Measurements from ENCODE around the gene NLGN1.
"Not testable (repeated sequence)": the region's sequence is repeated elsewhere in the genome, so short reads cannot be mapped to it uniquely, and the experiment has no call there.

NLGN1 gene

DNA sequence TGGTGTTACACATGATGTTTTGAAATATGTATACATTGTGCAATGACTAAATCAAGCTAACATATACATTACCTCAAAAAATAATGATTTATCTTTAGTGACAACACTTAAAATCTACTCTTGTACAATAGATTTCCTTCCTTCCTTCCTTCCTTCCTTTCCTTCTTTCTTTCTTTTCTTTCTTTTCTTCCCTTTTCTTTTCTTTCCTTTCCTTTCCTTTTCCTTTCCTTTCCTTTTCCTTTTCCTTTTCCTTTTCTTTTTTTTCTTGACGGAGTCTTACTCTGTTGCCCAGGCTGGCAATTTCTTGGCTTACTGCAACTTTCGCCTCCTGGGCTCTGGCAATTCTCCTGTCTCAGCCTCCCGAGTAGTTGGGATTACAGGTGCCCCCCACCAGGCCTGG lies 170.5 kb downstream of the NLGN1 start:
- no peak for ATAC-seq

DNA sequence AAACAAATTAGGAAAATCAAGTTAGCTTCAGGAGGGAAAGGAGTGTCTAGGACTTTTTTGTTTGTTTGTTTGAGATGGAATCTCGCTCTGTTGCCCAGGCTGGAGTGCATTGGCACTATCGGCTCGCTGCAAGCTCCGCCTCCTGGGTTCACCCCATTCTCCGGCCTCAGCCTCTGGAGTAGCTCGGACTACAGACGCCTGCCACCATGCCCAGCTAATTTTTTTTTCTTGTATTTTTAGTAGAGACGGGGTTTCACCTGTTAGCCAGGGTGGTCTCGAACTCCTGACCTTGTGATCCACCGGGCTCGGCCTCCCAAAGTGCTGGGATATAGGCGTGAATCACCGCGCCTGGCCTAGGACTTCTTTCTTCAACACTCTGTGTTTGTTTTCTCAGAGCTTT lies 171.1 kb downstream of the NLGN1 start:
- no peak for ATAC-seq

DNA sequence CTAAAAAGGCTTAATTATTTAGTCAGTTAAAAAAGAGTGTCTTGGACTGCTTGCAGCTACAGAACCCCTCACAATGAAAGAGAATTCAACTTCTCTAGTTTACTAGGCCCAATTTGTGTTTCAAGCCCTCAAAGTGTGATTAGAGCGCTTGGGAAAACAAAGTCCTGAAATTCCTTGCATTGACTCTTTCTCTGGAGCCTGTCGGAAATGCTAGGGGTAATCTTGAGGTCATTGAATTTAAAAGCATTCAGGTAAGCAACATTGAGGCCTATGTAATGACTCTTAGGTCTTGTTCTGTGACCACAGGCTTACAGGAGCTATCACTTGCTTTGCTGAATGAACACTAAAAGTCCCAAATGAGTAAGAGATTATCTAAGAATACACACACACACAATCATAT lies 186.0 kb downstream of the NLGN1 start:
- no peak for ATAC-seq

DNA sequence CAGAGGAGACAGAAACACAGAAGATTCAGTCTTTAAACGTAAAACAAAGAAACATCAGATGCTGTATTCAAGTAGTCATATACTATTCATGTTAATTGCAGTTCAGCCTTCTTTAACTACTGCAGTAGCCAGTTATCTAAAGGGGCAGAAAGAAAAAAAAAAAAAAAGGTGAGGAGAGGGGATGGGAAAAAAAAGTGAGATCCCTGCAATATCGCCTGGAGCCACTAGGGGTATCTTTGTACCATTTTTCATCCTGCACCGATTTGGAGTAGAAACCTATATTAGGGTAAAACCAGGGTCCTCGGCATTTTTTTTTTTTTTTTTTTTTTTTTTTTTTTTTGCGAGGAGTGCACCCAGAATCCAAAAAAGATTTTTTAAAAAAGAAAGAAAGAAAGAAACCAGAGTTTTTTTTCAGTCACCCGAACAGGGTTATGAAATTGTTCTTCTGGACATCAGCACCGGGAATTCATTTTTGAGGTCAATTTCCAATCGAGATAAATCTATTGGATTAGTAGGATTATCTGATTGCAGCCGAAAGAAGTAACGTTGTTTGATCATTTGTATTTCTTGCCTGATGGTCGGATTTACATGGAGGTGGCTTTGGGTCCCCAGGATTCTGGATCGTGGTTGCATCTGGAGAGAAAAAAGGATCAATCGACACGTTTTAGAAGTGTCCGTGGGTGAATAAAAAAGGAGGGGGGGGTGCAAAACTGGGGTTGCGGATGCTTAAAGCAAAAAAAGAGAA lies 186.7 kb downstream of the NLGN1 start:
- no peak for ATAC-seq

DNA sequence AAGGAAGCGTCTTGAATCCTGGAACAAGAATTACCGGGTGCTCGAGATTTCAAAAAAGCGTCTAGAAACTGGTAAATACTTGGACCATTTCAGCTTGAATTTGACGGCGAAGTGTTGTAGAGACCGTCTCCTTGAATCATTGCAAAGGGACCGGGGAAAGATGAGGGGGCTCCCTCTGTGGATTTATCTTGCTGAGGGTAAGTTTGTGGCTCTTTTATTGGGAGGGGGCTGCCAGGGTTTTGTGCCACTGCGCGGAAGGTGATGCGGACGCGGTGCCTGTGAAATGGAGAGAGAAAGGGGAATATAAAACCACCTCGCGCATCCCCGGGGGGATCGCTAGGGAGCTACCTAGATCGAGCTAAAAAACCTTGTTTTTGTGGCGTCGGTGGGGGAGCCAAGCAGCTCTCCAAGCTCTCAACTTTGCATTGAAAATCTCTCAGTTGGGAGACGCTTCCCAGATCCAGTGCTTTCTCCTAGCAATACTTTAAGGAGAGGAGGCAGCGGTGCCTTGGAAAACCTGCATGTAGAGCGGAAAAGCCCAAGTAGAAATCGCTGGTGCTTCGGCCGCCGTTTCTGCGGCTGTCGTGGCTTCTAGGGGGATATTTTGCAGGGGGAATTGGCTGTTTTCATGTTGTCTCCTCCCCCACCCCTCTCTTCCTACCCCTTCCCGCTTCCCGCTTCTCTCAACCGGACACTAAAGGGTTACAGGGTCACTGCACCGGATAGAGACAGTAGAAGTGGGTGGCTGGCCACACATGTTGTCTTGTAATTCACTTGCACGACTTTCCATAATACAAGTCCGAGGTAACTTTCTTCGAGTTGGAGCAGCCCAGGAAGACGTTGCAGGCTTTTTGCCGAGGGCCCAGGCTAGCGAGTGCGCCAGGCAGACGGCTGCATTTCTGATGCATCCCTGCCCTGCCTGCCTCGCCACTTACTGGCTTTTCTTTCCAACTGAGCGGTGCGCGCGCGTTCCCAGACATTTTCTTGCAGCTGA lies 187.6 kb downstream of the NLGN1 start:
- ATAC-seq, result no peak

DNA sequence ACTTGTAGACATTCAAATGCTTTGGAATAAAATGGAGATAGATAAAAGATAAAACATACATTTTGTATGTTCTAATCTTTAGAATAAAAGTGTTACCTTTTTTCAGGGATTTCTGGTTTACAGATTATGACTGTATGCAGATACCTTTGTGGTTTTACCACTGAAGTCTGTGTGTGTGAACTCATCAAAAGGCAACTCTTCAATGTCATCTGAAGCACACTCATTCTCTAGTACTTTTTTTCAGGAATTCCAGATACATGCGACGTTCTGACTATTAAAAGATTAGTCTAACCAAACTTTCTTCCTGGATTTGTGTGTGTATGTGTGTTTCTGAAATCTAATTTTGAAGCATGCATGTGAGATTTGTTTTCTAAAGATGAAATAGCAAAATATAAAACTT lies 188.6 kb downstream of the NLGN1 start:
- ATAC-seq, result no peak

DNA sequence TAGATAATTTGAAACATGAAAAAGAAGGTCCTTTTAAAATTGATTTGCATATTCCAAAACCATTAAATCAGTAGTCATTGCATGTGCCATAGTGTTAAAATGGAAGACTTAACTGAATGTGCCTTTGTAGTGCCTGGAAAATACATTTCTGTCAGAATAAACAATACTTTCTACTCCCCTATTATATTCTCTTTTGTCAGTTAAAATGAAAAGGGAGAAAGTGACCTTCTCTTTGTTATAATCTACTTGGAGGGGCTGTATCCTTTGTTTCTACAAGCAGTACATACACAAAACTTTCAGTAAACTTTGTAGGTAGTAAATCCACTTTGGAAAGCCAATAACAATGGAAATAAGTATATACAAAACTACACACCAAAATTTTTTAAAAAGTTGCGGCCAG lies 189.5 kb downstream of the NLGN1 start:
- no peak for ATAC-seq

DNA sequence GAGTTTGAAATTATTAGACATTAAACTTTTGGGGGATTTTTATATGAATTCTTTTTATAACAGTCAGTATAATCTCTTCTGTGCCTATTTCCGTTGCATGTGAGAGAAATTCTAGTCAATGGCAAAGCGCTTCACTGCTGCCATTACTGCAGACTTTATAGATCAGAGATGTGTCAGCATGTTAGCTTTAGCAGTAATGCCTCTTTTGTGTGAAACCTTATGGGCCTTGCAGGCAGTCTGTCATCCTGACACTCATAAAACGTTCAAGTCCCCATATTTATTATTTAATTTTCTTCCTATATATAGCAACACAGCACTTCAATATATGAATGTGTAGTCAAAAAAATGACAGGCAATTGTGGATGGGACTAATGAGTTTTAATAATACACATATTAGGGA lies 191.0 kb downstream of the NLGN1 start:
- ATAC-seq, result no peak

DNA sequence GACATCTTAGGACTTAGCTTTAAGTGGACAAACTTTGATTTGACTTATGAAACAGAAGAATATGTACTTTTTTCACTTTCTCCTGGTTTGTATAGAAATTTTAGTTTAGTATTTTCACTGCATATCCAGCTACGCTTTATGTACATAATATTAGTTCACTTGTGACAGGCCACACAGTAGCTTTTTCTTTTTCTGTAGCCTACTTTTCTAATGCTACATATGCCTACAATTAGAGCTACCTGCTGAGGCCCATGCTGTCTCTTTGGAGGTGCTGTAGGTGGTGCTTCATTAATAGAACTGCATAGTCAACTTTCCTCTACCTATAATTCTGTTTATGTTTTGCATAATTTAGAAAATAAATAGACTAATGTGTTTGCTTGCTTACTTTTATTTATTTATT lies 191.6 kb downstream of the NLGN1 start:
- ATAC-seq, result no peak

DNA sequence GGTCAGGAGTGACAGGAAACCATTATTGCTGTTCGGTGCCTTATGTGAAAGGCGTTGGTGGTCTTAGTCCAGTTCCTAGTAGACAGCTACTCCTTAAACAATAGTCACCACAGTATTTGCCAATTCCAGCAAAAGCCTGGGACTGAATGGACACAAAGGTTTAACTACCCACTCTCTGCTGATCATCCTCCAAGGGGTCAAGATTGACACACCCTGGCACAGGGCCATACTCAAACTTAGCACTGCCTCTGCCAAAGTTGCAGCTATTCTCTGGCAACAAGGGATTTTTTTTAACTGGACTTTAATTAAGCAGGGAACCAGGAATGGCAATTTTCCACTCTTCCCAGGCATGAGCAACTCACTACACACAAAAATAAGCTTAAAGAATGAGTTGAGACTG lies 193.9 kb downstream of the NLGN1 start:
- no peak for ATAC-seq

DNA sequence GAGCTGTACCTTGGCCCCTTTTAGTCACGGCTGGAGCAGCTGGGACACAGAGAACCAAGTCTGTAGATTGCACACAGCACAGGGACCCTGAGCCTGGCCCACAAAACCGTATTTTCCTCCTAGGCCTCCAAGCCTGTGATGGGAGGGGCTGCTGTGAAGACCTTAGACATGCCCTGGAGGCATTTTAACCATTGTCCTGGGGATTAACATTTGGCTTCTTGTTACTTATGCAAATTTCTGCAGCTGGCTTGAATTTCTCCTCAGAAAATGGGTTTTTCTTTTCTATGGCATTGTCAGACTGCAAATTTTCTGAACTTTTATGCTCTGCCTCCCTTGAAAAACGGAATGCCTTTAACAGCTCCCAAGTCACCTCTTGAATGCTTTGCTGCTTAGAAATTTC lies 197.3 kb downstream of the NLGN1 start:
- not testable (repeated sequence) for ATAC-seq

DNA sequence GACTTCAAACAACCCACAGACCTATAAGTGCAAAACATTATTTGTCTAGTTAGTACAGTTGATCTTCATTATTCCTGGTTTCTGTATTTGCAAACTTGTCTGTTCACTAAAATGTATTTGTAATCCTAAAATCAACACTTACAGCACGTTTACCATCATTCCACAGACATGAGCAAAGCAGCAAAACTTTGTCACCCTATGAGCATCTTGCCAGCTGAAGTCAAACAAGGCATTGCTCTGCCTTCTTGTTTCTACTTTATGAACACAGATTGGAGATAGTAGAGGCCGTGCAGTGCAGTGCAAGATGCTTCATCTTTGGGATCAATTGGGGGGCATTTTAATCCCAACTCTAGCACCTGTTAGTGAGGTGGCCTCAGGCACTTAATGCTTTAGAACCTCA lies 202.1 kb downstream of the NLGN1 start:
- ATAC-seq, result no peak

DNA sequence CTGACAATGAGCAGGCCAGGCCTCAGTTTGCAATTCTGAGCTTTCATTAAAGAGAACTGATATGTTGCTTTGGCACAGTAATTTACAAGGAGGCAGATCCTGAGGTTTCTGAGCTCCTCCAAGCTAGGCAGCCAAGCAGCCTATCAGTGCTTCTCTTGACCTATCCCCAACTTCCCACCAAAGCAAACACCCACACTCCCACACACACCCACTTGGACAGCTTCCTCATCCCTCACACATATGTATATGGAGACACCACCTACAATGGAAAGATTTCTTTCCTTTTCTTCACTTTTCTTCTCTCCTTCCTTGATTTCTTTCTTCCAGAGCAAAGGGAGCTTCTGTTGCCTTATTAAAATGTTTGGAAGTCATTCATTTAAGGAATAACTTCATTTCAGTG lies 217.0 kb downstream of the NLGN1 start:
- no peak for ATAC-seq

DNA sequence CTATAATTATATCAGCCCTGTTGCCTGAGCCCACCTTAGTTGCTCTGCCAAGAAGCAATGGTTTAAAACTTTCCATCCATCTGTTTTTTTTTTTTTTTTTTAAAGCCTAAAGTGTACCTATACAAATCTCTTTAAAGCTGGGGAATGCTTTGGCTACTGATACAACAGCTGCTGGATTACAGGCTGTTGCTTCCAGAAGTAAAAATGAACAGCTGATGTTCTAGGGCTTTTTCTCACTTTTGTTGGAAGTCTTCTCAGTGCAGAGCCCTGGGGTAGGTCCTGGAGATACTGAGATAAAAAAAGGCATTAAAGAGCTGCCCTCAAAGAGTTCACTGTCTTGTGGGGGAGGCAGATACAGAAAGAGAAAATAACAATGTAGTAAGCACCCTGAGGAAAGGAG lies 218.1 kb downstream of the NLGN1 start:
- ATAC-seq, result no peak

DNA sequence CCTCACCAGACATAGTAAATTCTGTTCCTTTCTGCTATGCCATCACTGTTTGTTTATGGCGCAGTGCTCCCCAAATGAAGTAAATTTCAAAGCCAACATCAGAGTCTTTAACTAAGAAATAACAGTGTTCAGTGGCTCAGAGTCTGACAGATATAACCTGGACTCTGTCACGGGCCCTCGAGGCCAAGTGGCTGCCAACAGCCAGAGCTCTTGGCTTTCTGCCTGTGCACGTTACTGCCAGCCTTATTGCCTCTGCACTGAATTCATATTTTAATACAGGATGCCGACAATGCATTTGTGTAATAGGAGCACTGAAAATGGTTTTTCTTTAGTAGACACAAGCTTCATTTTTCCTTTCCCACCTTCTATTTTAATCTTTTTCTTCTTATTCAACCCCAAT lies 219.9 kb downstream of the NLGN1 start:
- no peak for ATAC-seq

DNA sequence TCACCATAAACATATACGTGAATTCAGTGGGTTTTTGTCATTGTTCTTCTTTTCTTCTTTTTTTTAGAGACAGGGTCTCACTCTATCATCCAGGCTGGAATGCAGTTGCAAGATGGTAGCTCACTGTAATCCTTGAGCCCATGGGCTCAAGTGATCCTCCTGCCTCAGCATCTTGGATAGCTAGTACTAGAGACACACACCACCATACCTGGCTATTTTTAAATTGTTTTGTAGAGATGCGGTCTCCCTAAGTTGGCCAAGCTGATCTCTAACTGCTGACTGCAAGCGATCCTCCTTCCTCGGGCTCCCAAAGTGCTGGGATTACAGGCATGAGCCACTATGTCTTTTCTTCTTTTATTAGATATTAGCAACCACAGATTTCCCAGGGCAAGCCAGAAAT lies 220.6 kb downstream of the NLGN1 start:
- ATAC-seq, result no peak

DNA sequence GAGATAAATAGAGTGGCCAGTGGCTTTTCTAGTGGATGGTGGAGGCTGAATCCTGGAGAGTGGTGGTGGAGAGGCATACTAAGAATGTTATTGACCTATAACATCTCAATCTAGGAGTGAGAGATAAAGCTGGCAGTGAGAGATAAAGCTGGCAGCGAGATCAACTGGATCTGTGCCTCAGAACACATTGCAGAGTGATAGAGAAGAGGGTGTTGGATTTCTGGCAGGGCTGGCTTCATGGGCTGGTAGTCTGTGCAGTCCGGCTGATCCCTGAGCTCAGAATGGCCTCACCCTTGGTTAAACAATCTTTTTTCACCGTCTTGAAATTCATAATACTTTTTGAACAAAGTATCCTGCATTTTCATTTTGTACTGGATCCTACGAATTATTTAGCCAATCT lies 221.2 kb downstream of the NLGN1 start:
- no peak for ATAC-seq

DNA sequence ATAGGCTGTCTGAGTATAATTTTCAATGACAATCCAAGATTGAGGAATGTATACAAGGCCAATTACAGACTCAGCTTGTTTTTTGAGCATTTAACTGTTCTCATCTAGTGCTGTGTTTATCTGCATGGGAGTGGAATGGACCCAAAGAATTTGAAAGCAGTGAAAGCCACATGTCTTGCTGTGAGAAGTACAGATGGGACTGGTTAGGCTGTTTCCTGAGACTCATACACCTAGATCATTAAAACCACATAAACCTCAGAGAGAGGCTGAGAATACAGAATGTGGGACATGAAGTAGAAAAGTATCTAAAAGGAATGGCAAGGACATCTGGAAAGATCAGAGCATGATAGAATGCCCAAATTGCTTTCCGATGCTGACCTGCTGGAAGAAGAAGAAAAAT lies 224.6 kb downstream of the NLGN1 start:
- no peak for ATAC-seq

DNA sequence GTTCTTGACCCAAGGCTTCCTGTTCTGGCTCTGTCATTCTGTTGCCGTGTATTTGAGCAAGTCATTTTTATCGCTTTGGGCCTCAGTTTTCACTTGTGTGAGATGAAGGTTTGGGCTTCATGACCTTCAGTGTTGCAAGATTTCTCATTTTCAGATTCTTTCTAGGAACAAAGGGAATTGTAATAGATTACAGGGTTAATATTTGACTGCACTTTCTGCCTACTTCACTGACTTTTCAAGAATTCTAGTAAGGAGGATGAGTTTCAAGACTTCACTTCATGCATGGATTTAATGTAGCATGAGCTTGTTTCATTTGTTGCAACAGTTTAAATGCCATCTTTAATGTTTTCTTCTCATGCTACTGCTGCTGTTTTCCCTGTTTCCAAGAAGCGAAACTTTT lies 226.5 kb downstream of the NLGN1 start:
- no peak for ATAC-seq

DNA sequence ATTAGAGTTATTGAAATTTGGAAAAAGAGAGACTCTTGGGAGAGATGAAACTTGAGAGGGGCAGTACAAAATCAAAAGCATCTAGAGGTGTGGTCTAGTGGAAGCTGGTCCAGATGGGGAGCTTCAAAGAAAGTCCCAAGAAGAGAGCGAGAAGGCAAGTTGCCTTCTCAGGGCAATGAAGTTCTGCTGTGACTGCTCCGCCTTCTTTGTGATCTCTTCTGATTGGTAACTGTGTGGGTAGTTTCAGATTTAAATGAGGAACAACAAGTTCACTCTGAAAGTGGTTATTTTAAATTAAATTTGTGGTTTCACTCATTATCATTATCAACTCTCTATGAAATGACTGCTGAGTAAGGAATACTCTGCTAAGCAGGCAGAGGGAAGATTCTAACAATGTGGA lies 233.3 kb downstream of the NLGN1 start:
- no peak for ATAC-seq

DNA sequence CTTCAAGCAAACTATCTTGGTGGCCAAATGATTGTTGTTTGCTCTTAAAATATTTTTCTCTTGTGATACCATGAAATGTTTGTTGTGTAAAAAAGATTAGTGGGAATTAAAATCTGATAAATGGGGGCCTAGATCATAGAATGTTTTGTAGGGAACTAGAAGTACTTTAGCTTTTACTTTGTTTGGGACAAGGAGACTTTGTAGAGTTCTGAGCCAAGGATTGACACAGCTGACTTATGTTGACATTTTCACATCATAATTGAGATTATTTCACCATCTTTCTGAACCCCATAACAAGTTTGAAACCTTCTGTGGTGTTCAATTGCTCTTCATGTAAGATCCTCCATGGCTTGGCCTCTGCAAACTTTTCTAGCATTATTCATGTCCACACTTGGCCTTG lies 235.4 kb downstream of the NLGN1 start:
- ATAC-seq, result no peak

DNA sequence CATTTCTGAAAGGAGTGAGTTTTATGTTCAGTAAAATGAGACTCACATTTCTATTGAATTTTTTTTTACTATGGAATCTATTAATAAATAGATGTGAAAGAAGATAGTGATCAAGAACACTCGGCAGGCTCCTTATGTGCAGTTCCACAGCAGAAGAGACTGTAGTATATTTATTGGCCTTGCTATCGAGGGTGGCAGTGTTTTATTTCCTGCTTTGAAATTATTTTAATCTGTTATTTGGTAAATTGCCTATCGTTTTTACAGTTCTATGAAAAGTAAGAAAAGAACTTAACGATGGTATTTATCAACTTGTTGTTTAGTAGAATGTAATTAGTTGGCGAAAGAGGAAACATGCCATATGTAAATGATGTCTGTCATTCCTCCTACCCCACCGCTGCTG lies 238.3 kb downstream of the NLGN1 start:
- no peak for ATAC-seq

DNA sequence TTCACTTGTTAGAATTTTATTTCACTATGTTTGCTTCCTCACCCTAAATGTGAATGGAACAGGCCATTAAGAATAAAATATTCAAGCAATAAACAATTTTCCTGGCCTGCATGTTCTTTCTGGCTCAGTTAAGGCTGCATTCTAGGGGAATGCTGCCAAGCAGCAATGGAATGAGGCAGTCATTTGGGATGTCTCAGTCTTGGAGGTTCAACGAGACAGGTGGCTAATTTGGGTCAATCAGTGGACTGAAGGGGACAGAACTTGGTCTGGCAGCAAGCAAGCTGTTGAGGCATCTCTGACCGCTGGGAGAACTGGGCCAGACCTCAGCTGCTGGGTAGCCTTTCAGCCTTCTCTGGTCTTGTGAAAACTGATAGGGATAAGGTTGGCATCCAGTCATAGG lies 241.6 kb downstream of the NLGN1 start:
- no peak for ATAC-seq

DNA sequence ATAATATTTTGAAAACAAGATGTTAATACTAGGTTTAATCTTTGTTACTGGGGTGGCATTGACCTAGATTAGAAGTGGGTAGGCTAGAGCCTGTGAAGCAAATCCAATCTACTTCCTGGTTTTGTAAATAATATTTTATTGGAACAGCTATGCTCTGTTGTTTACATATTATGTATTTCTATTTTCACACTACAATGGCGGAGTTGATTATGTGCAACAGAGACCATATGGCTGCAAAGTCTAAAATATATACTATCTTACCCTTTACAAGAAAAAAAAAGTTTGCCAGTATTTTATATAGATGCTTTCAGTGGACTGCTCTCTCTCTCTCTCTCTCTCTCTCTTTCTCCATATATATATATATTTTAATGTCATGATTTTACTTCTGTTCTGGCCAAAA lies 244.2 kb downstream of the NLGN1 start:
- ATAC-seq, result no peak

Data from activated CD4-positive, CD25-positive, alpha-beta regulatory T cell treated with anti-CD3 and anti-CD28 coated beads, Interleukin-2, amount 50 U/mL, for 24 hours (primary cell).